ENCODE data around the gene PLAC1. TPM values are rescaled to one million over a fixed set of nuclear protein-coding genes. Genes with fewer than 3 reads are reported as not detected.

PLAC1 gene
- total RNA-seq: not detected
- long read RNA-seq: 0 reads

- intact Hi-C loops (cut with DNase I): no loop called here
- DNase-seq (ENCODE audit: missing footprints) (no peak), ATAC-seq (no peak)
Measured at GRCh38 chrX:134658002-134658759, at the start of gene PLAC1. Gene PLAC1 (minus strand): TSS chrX:134658471. CDS start chrX:134566682, 91,789 bp downstream.

- intact Hi-C loops (cut with DNase I): no loop called here
- DNase-seq (ENCODE audit: missing footprints): no peak
- no peak for ATAC-seq
Measured at GRCh38 chrX:134706138-134706537, 47.9 kb upstream of the PLAC1 start.

- intact Hi-C loops (cut with DNase I): no loop called here
- DNase-seq (ENCODE audit: missing footprints) (no peak), ATAC-seq (no peak)
Measured at GRCh38 chrX:134695999-134696398, 37.7 kb upstream of the PLAC1 start.

GRCh38 chrX:134694333-134695322 is 36.4 kb upstream of the PLAC1 start:
- intact Hi-C loops (cut with DNase I): no loop called here
- ATAC-seq (no peak), DNase-seq (ENCODE audit: missing footprints) (no peak)

GRCh38 chrX:134693644-134694043 is 35.4 kb upstream of the PLAC1 start:
- ATAC-seq (no peak), DNase-seq (ENCODE audit: missing footprints) (no peak)
- intact Hi-C loops (cut with DNase I): no loop called here

- ATAC-seq: no peak
- intact Hi-C loops (cut with DNase I): no loop called here
- no peak for DNase-seq (ENCODE audit: missing footprints)
Measured at GRCh38 chrX:134692990-134693389, 34.7 kb upstream of the PLAC1 start.

GRCh38 chrX:134692233-134692632 is 34.0 kb upstream of the PLAC1 start:
- intact Hi-C loops (cut with DNase I): no loop called here
- DNase-seq (ENCODE audit: missing footprints): no peak
- ATAC-seq: no peak

GRCh38 chrX:134691453-134691852 is 33.2 kb upstream of the PLAC1 start:
- intact Hi-C loops (cut with DNase I): no loop called here
- no peak for DNase-seq (ENCODE audit: missing footprints)
- ATAC-seq: no peak

GRCh38 chrX:134688839-134689238 is 30.6 kb upstream of the PLAC1 start:
- no peak for DNase-seq (ENCODE audit: missing footprints)
- intact Hi-C loops (cut with DNase I): no loop called here
- ATAC-seq: no peak

- intact Hi-C loops (cut with DNase I): no loop called here
- ATAC-seq (no peak), DNase-seq (ENCODE audit: missing footprints) (no peak)
Measured at GRCh38 chrX:134688031-134688823, 30.0 kb upstream of the PLAC1 start.

GRCh38 chrX:134685668-134686067 is 27.4 kb upstream of the PLAC1 start:
- no peak for ATAC-seq
- DNase-seq (ENCODE audit: missing footprints): no peak
- intact Hi-C loops (cut with DNase I): no loop called here

- no peak for ATAC-seq
Measured at GRCh38 chrX:134684956-134685355, 26.7 kb upstream of the PLAC1 start.

GRCh38 chrX:134683351-134684005 is 25.2 kb upstream of the PLAC1 start:
- intact Hi-C loops (cut with DNase I): no loop called here

More at GRCh38 chrX:134684956-134685355, 26.7 kb upstream of the PLAC1 start:
- no peak for DNase-seq (ENCODE audit: missing footprints)
- intact Hi-C loops (cut with DNase I): no loop called here

GRCh38 chrX:134682081-134682480 is 23.8 kb upstream of the PLAC1 start:
- intact Hi-C loops (cut with DNase I): no loop called here
- DNase-seq (ENCODE audit: missing footprints) (no peak), ATAC-seq (no peak)

More at GRCh38 chrX:134683351-134684005, 25.2 kb upstream of the PLAC1 start:
- ATAC-seq (no peak), DNase-seq (ENCODE audit: missing footprints) (no peak)

GRCh38 chrX:134679644-134680043 is 21.4 kb upstream of the PLAC1 start:
- no peak for ATAC-seq
- intact Hi-C loops (cut with DNase I): no loop called here
- DNase-seq (ENCODE audit: missing footprints): no peak

GRCh38 chrX:134679221-134679620 is 20.9 kb upstream of the PLAC1 start:
- DNase-seq (ENCODE audit: missing footprints) (no peak), ATAC-seq (no peak)
- intact Hi-C loops (cut with DNase I): no loop called here

- no peak for ATAC-seq
- intact Hi-C loops (cut with DNase I): no loop called here
- no peak for DNase-seq (ENCODE audit: missing footprints)
Measured at GRCh38 chrX:134677332-134677731, 19.1 kb upstream of the PLAC1 start.

- intact Hi-C loops (cut with DNase I): no loop called here
- ATAC-seq (no peak), DNase-seq (ENCODE audit: missing footprints) (no peak)
Measured at GRCh38 chrX:134676436-134676835, 18.2 kb upstream of the PLAC1 start.
